Embryonic facial prominence (tissue), 1 donor: ENCODE data around the gene PPIG.
"Not testable (repeated sequence)": the region's sequence is repeated elsewhere in the genome, so short reads cannot be mapped to it uniquely, and the experiment has no call there.

Source experiments
- DNase-seq: peaks from one replicate; pipeline ENCODE4 v3.0.0-alpha.2; 2016; ENCODE audit errors: extremely low spot score

The PPIG gene

DNA sequence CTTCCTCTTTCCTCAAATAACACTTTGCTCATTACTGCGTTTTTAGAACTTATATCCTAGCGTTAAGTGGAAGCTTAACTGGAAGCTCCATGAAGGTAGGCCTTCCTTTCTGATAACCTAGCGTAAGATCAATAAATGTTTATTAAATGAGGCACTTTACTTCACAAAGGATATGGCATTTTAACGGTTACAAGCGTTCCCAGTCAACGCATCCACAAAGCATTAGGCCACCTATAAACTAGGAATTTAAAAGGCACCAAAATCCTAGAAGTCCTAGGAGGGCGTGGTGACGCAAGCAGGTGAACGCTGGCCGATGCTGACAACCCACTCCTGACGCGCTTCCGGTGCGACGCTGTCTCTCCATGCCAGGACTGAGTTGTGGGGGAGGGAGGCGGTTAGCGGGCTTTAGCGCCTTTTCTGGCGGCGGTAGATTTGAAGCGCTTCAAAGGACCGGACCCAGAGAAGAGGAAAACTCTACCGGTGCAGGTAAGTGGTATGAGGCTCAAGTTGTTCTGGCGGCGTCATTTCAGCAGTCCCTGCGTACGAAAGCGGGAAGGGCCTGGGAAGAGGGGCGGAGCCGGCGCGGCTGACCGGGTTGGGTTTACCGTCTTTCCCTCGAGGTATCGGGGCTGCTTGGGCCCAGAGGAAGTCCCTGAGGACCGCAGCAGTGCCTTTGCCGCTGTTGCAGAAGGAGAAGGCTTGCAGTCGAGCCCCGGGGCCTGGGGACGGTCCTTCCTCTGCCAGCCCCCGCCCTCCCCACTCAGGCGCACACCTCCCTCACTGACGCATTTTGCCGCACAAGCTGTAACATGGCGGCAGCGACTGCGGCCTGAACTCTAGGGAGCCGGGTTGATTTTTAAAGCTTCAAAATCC is at the start of gene PPIG:
TSS of gene PPIG (plus strand) at position 347 of the 873 bp plus-strand sequence. CDS start 19,691 bp downstream, outside the sequence.
- peak; percentile 92 for DNase-seq

DNA sequence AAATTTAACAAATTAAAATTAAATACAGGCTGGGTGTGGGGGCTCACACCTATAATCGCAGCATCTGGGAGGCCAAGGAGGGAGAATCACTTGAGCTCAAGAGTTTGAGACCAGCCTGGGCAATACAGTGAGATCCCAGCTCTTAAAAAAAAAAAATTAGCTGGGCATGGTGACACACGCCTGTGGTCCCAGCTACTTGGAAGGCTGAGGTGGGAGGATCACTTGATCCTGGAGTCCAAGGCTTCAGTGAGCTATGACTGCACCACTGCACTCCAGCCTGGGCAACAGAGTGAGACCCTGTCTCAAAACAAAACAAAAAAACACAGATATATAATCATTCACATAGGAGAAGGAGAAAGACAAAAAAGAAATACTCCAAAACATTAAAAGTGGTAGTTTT is 44.7 kb upstream of the PPIG start:
- not testable (repeated sequence) for DNase-seq

- DNase-seq, result no peak
Observed at GRCh38 chr2:169540146-169540545, 44.0 kb upstream of the PPIG start.

DNA sequence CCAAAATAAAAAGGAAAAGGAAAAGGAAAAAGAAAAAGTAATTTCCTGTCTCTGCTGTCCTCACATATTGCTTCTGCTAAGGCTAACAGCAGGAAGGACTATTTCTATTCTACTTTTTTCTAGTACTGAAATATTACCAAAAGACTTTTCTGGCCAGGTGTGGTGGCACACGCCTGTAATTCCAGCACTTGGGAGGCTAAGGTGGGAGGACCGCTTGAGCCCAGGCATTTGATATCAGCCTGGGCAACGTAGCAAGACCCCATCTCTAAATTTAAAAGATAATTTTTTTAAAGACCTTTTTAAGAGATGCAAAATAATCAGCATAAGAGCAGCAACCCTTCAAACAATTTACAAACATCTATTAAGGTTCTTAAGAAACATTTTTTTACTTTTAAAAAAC is 41.7 kb upstream of the PPIG start:
- no peak for DNase-seq

DNA sequence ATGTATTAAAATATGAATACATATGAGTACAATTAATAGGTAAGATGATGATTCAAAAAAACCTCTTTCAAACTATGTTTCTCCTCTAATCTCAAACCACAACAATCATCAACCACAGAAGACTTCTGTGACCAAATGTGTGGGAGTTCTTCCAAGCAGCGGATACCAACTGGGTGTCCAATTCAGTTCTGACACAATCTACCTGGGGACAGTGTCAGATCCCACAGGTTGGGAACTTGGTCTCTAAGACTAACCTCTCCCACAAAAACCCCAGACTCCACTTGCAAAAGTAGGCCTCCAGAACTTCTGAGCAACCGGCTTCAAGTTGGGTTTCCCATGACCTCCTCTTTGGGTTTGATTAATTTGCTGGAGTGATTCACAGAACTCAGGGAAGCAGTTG is 37.4 kb upstream of the PPIG start:
- no peak for DNase-seq

DNA sequence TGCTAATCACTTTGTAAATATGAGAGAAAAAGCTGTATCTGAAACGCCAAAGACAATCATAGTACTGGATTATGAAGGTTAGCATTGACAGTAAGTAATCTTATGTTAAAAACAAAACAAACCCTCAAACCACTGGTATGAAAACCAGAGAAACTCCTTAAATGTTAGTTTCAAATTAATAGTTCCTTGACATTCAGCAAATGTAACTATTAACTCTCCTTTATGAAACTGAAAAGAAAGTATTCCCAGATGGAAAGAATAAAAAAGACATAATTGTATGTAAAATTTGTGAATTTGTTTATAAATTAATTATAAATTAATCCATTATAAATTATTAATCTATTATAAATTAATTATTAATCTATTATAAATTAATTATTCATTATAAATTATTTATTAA is 22.8 kb upstream of the PPIG start:
- DNase-seq, result no peak

DNA sequence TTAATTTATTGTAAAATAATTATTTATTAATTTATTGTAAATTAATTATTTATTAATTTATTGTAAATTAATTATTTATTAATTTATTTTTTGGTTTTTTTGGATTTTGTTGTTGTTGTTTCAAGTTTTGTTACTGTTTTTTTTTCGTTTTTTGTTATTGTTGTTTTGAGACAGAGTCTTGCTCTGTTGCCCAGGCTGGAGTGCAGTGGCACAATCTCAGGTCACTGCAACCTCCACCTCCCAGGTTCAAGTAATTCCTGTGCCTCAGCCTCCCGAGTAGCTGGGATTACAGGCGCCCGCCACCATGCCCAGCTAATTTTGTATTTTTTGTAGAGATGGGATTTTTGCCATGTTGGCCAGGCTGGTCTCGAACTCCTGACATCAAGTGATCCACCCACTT is 22.1 kb upstream of the PPIG start:
- not testable (repeated sequence) for DNase-seq

DNA sequence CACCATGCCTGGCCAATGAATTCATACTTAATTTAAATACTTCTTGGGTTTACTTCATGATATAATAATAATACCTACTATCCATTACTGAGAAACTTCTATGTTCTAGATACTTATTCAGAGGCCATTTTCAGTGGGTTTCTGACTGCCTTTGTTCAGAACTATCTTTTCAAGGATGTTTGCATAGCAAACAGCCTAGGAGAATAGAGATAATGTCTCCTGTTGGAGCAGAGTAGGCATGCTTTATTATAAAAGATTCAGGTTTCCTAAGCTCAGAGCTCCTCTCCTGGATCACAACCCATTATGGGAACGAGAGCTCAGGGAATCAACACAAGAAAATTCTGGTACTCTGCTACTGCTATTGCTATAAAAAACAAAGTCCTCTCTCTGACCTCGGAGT is 21.6 kb upstream of the PPIG start:
- no peak for DNase-seq

- no peak for DNase-seq
Observed at GRCh38 chr2:169565686-169566085, 18.5 kb upstream of the PPIG start.

DNA sequence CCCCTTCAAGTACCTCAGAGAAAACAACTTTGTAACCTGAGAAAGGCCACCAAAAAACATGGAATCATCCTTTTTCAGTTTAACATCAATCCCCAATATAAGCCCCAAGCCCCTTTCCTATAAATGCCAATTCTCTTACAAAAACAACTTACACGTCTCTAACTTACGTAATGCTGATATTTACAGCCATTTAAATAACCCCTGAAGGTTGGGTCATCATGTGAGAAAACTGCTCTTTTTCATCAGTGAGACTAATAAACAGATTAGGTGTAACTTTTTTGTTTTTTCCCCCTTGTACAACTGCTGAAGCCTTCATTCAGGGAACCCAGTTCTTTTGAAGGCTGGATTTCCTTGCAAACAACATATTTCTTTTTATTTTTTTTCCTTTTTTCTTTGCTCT is 14.2 kb upstream of the PPIG start:
- DNase-seq, result no peak

DNA sequence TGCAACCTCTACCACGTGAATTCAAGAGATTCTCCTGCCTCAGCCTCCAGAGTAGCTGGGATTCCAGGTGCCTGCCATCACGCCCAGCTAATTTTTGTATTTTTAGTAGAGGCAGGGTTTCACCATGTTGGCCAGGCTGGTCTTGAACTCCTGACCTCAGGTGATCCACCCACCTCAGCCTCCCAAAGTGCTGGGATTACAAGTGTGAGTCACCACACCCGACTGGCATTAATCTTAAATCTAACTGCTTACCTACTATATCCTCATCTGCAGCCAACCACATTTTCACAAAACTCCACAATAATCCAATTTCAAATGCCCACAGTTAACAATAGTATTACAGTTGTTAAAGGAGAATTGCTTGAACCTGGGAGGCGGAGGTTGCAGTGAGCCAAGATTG is 13.4 kb upstream of the PPIG start:
- not testable (repeated sequence) for DNase-seq

- DNase-seq, result no peak
Observed at GRCh38 chr2:169571571-169571970, 12.6 kb upstream of the PPIG start.

- no peak for DNase-seq
Observed at GRCh38 chr2:169572189-169572588, 12.0 kb upstream of the PPIG start.

DNA sequence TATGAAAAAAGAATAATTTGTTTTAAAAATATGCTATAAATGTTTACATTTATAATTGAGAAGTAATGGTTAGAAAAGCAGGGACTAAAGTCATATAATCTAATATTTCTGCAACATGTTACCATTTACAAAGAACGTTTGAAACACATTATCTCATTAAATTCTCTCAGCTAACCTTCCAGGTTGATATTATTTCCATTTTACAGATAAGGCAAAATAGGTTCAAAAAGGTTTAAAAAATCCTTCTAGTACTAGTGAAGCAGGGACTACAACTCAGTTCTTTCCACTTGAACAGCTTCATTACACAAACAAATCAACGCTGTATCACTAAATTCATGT is 11.4 kb upstream of the PPIG start:
- no peak for DNase-seq

GRCh38 chr2:169573160-169573973 is 10.8 kb upstream of the PPIG start, which contains the start of gene FASTKD1:
Gene FASTKD1 (minus strand): TSS chr2:169573865. CDS start chr2:169572029, 1,836 bp downstream.
- peak; percentile 81 for DNase-seq

DNA sequence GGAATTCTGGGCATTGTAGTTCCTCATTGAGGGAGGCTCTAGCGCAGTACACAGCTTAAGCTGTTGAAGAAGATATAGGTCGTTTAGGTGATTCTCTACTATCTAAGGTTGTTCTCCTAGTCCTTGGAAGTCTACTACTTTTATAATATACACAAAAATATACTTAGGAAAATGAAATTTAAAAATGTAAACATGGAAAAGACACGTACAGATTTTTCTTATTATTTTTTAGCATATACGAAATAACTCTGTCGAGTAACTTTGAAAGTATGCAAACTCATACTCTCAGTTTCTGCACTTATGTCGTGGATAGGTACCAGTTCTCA is 10.2 kb upstream of the PPIG start:
- no peak for DNase-seq

- not testable (repeated sequence) for DNase-seq
Observed at GRCh38 chr2:169574539-169574938, 9.6 kb upstream of the PPIG start.

GRCh38 chr2:169575264-169575663 is 8.9 kb upstream of the PPIG start:
- DNase-seq, result not testable (repeated sequence)

DNA sequence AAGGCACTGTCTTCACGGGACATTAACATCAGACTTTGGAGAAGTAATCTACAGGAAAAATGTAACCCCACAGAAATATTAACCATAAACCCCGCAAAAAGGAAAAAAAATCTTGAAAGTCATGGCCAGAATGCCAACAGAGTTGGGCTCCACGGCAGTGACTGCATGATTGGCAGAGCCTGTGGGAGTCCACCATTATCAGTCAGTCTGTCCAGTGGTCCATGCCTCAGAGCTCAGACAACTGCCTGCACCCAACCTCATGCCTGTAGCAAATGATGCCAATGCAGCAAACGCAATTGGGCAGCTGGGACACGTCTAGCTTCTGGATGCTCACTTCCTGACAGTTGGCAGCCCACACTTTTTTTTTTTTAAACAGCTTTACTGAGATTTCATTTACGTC is 5.1 kb upstream of the PPIG start:
- no peak for DNase-seq

DNA sequence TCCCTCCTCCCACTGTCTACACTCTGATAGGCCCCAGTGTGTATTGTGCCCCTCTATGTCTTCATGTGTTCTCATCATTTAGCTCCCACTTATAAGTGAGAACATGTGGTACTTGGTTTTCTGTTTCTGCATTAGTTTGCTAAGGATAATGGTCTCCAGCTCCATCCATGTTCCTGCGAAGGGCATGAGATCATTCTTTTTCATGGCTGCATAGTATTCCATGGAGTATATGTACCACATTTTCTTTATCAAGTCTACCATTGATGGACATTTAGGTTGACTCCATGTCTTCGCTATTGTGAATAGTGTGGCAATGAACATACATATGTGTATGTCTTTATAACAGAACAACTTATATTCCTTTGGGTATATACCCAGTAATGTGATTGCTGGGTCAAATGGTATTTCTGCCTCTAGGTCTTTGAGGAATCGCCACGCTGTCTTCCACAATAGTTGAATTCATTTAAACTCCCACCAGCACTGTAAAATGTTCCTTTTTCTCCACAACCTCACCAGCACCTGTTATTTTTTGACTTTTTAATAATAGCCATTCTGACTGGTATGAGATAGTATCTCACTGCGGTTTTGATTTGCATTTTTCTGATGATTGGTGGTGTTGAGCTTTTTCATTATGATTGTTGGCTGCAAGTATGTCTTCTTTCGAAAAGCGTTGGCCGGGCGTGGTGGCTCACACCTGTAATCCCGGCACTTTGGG is 1.4 kb upstream of the PPIG start:
- not testable (repeated sequence) for DNase-seq

GRCh38 chr2:169583518-169583917 is 633 bp upstream of the PPIG start:
- no peak for DNase-seq

DNA sequence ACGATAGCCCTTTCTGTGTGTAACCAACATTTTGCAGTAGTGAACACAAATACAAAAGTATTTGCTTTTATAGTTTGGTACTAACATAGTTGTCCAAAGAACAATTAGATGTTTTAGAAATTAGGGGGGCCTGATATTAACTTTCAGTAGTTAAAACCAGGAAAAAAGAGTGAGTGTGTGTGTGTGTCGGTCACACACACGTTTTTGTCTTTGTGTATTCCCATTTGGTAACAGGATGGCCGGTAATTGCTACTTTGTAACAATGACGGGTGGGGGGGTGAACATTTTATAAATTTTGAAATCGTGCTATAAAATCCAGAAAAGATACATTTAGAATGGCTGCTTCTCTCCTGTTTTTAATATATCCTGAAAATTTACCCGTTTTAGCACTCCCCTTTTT is 1.5 kb downstream of the PPIG start:
- no peak for DNase-seq
